Endothelial cell of umbilical vein (primary cell): ENCODE measurements around the gene FBXO9. TPM values are rescaled to one million over a fixed set of nuclear protein-coding genes. Genes with fewer than 3 reads are reported as not detected.

ENCODE experiments used
- BruUV-seq: library from RNA; stranded (reverse); fragments of 400-500 nt; replicated peaks from 2 replicates; lab custom pipeline; 2021; lab: Mats Ljungman, UMichigan
- CTCF ChIA-PET: fragments of 300-600, 350-600 bp; sonication (Branson Sonifier 250); formaldehyde crosslinking; loops from one replicate; lab custom pipeline; 2021; ENCODE audit warnings: antibody characterized with exemption, inconsistent platforms; lab: Charles Lee
- POLR2A ChIA-PET: fragments of 300-600, 350-600 bp; sonication (Branson Sonifier 250); formaldehyde crosslinking; loops from one replicate; lab custom pipeline; 2021; ENCODE audit warnings: antibody characterized with exemption, inconsistent platforms; lab: Charles Lee
- DNase-seq: peaks from one replicate; pipeline ENCODE4 v3.0.0-alpha.2; 2011; ENCODE audit warnings: low read depth, low spot score
- FAIRE-seq: peaks from 2 replicates; lab custom pipeline; 2011; peaks lifted over from hg19 to GRCh38; lab: Jason Lieb, UNC
- H2AFZ ChIP-seq: 2 replicates; pipeline ENCODE4 v1.6.0; 2012; ENCODE audit warnings: low read depth, low read length, control low read depth, inconsistent platforms
- H3K27ac ChIP-seq: 2 replicates; pipeline ENCODE4 v1.5.1; 2011; ENCODE audit warnings: low read depth, mild to moderate bottlenecking, control low read depth, low read length, moderate library complexity; ENCODE audit not compliant: insufficient read depth
- H3K27me3 ChIP-seq, 2 experiments: 2 replicates each; pipeline versions ENCODE4 v1.6.0 to v1.6.1; 2011; ENCODE audit warnings: low read length in 2 of 2, mixed read lengths in 1 of 2; ENCODE audit not compliant: control insufficient read depth in 2 of 2, insufficient read depth in 2 of 2
- H3K36me3 ChIP-seq, 2 experiments: 2 replicates in 1 of 2; 3 replicates in 1 of 2; pipeline ENCODE4 v1.5.1; 2011; ENCODE audit warnings: low read length in 2 of 2, mild to moderate bottlenecking in 1 of 2, moderate library complexity in 1 of 2; ENCODE audit not compliant: control insufficient read depth in 2 of 2, insufficient read depth in 2 of 2; ENCODE audit errors: extremely low read depth in 1 of 2
- H3K4me1 ChIP-seq: 3 replicates; pipeline ENCODE4 v1.5.1; 2011; ENCODE audit warnings: mild to moderate bottlenecking, low read length; ENCODE audit not compliant: control insufficient read depth, insufficient read depth; ENCODE audit errors: extremely low read depth
- H3K4me2 ChIP-seq: 2 replicates; pipeline ENCODE4 v1.6.1; 2011; ENCODE audit warnings: low read length, control low read depth, mixed read lengths; ENCODE audit not compliant: insufficient read depth
- H3K4me3 ChIP-seq, 3 experiments: fragments of 200-600 bp in 1 of 3; sonication (generic), shearing (Covaris generic) in 1 of 3; replicated peaks in 1 of 3; 2 replicates each; pipeline ENCODE4 v1.5.1; 2011 to 2016; ENCODE audit warnings: control low read depth in 3 of 3, low read length in 3 of 3, mild to moderate bottlenecking in 2 of 3, inconsistent platforms in 1 of 3, low read depth in 1 of 3, moderate library complexity in 1 of 3; ENCODE audit not compliant: insufficient read depth in 1 of 3
- H3K79me2 ChIP-seq: 2 replicates; pipeline ENCODE4 v1.6.0; 2012; ENCODE audit warnings: low read length, inconsistent platforms; ENCODE audit not compliant: control insufficient read depth, insufficient read depth
- H3K9ac ChIP-seq: replicated peaks from 2 replicates; pipeline ENCODE3; 2011; ENCODE audit warnings: low read length, control low read depth; ENCODE audit not compliant: insufficient read depth; ENCODE audit errors: extremely low read depth
- H3K9me1 ChIP-seq: replicated peaks from 3 replicates; pipeline ENCODE4 v1.6.0; 2011; ENCODE audit warnings: mild to moderate bottlenecking, low read length; ENCODE audit not compliant: control insufficient read depth, insufficient read depth; ENCODE audit errors: extremely low read depth
- H3K9me3 ChIP-seq: replicated peaks from 2 replicates; pipeline ENCODE4 v1.5.1; 2012; ENCODE audit warnings: low read length, inconsistent platforms; ENCODE audit not compliant: control insufficient read depth, insufficient read depth
- H4K20me1 ChIP-seq: replicated peaks from 2 replicates; pipeline ENCODE3; 2011; ENCODE audit warnings: mild to moderate bottlenecking, low read length; ENCODE audit not compliant: control insufficient read depth, insufficient read depth; ENCODE audit errors: extremely low read depth
- EZH2 ChIP-seq: IDR thresholded peaks from 2 replicates; pipeline ENCODE4 v1.6.1; 2012; ENCODE audit warnings: borderline replicate concordance, low read depth, mild to moderate bottlenecking, moderate library complexity, low read length, inconsistent platforms; ENCODE audit not compliant: severe bottlenecking
- FOS ChIP-seq: IDR thresholded peaks from 2 replicates; pipeline ENCODE4 v1.6.1; 2011; ENCODE audit warnings: mild to moderate bottlenecking, low read length, moderate library complexity, borderline replicate concordance; ENCODE audit not compliant: insufficient read depth
- GATA2 ChIP-seq: IDR thresholded peaks from 2 replicates; pipeline ENCODE4 v1.7.0; 2011; ENCODE audit warnings: low read depth, mild to moderate bottlenecking, moderate library complexity, mixed read lengths, low read length; ENCODE audit not compliant: insufficient read length, insufficient read depth
- JUN ChIP-seq: IDR thresholded peaks from 2 replicates; pipeline ENCODE4 v1.6.1; 2011; ENCODE audit warnings: borderline replicate concordance, low read depth; ENCODE audit not compliant: insufficient read length, insufficient read depth
- MYC ChIP-seq: IDR thresholded peaks from one replicate; pipeline ENCODE4 v1.6.1; 2011; ENCODE audit warnings: mild to moderate bottlenecking, low read depth, low read length
- POLR2A ChIP-seq: IDR thresholded peaks from 2 replicates; pipeline ENCODE4 v1.6.1; 2012; ENCODE audit warnings: low read depth, mild to moderate bottlenecking, control low read depth, low read length
- POLR2AphosphoS5 ChIP-seq: IDR thresholded peaks from 2 replicates; pipeline ENCODE4 v1.6.1; 2012; ENCODE audit warnings: low read depth, mild to moderate bottlenecking, control low read depth, low read length, moderate library complexity; ENCODE audit not compliant: insufficient read depth
- dilution Hi-C: fragments of 300-500 bp; cut with MboI; formaldehyde crosslinking; loops from one replicate; pipeline ENCODE4 v1.15.0; 2019; ENCODE audit warnings: low sequenced_read_pairs; ENCODE audit not compliant: extremely low pct_ligation_motif_present
- intact Hi-C: fragments of 100-400 bp; cut with micrococcal nuclease; formaldehyde crosslinking; loops from one replicate; pipeline ENCODE4 v1.10.0; 2022
- polyA plus RNA-seq, 4 experiments: library from polyadenylated mRNA; depleted of rRNA in 3 of 4; stranded (reverse) in 3 of 4; unstranded in 1 of 4; fragments of >200 nt; gene quantifications; 2 replicates each; pipeline versions ENCODE4 v1.2.1 to v1.2.3, GENCODE V29; 2011 to 2012; ENCODE audit warnings: missing spikeins in 1 of 4
- total RNA-seq: library from RNA; stranded (reverse); gene quantifications from 2 replicates; pipeline ENCODE4 v1.2.3, GENCODE V29; 2021
- TF ChIP-seq, protein P1 (sequence below): IDR thresholded peaks from 2 replicates; pipeline ENCODE4 v1.6.1; 2011; ENCODE audit not compliant: insufficient read depth, insufficient read length
- TF ChIP-seq, protein P2 (sequence below), 2 donors: IDR thresholded peaks; 1 replicate in 1 of 2; 2 replicates in 1 of 2; pipeline ENCODE4 v1.5.1; 2011; ENCODE audit warnings: low read length in 2 of 2, mild to moderate bottlenecking in 2 of 2, moderate library complexity in 2 of 2, control low read depth in 1 of 2, inconsistent platforms in 1 of 2, low read depth in 1 of 2; ENCODE audit not compliant: insufficient read depth in 1 of 2; ENCODE audit errors: extremely low read depth in 1 of 2

FBXO9 gene
- total and polyA plus RNA-seq, 2 donors (not counting 3 experiments of a cell fraction or from before 2014, with no cell fraction given) = 48.1 to 58.9 TPM

DNA sequence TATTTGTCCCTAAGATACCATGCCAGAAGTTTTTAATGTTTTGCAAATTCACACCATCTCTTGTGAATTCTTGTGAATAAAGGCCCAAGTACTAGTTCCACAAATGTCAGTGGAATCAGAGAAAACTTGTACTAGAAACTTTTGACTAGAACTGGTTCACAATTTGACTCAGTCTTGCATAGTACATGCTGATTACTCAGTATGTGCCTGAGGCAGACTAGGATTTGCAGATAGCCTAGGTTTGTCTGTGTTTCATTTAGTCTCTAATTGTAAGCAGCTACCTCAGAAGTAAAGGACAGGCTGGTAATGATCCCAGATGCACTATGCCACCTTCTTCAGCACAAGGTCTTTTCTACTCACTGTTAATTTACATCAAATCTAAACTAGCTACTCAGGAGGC lies 35.9 kb upstream of the FBXO9 start:
- H3K36me3 ChIP-seq = no peaks in the 10 kb centered on the region
- dilution Hi-C loops = no loop called here
- no peak for TF ChIP-seq JUN
- TF ChIP-seq POLR2A = no peak
- no peak for TF ChIP-seq MYC
- TF ChIP-seq, protein P1, sequence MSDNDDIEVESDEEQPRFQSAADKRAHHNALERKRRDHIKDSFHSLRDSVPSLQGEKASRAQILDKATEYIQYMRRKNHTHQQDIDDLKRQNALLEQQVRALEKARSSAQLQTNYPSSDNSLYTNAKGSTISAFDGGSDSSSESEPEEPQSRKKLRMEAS = no peak
- TF ChIP-seq EZH2 = no peak
- ChIA-PET CTCF (no interaction called here), POLR2A (no interaction called here)
- H3K9me1 ChIP-seq = no peaks in the 10 kb centered on the region
- H3K9me3 ChIP-seq = no peaks in the 10 kb centered on the region
- FAIRE-seq (no peak), DNase-seq (no peak)
- H3K4me2 ChIP-seq = no peak overlapping the region
- no peak overlapping the region for H2AFZ ChIP-seq
- no peaks in the 10 kb centered on the region for H3K79me2 ChIP-seq
- no peaks in the 10 kb centered on the region for H3K27me3 ChIP-seq
- H3K4me1 ChIP-seq = peaks cover 6% of the 10 kb centered on the region
- H3K4me3 ChIP-seq = no peak overlapping the region
- no peak overlapping the region for H3K9ac ChIP-seq
- BruUV-seq = no TSS peak
- H4K20me1 ChIP-seq = no peaks in the 10 kb centered on the region
- intact Hi-C loops = no loop called here
- H3K27ac ChIP-seq = no peak overlapping the region

DNA sequence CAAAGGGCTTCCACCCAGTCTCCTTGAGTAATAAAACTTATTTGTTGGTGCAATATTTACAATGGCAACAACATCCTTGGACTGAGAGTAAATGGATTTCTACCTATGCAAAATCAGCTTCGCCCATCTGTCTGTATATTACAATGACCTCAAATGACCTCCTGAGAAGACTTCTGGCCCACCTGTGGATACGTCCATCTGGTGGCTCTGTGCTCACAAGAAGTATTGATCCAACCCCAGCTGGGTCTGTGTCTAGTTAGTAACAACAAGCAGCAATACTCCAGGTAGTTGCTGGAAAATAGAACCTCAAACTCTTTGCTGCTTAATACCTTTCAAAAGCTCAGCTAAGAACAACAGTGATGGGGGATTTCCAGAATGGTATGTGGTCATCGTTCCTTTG lies 35.4 kb upstream of the FBXO9 start:
- intact Hi-C loops = no loop called here
- H3K27ac ChIP-seq = no peak overlapping the region
- H4K20me1 ChIP-seq = no peaks in the 10 kb centered on the region
- H3K4me1 ChIP-seq = peaks cover 6% of the 10 kb centered on the region
- no peaks in the 10 kb centered on the region for H3K9me3 ChIP-seq
- H3K36me3 ChIP-seq = no peaks in the 10 kb centered on the region
- POLR2A ChIA-PET = no interaction called here
- DNase-seq = no peak
- no peak overlapping the region for H2AFZ ChIP-seq
- no peak overlapping the region for H3K4me3 ChIP-seq
- no TSS peak for BruUV-seq
- no peak overlapping the region for H3K4me2 ChIP-seq
- FAIRE-seq = no peak
- no peaks in the 10 kb centered on the region for H3K79me2 ChIP-seq
- dilution Hi-C loops = no loop called here
- no peak for TF ChIP-seq JUN
- TF ChIP-seq, protein P1 = no peak
- no peak for TF ChIP-seq POLR2A
- TF ChIP-seq, protein P2, sequence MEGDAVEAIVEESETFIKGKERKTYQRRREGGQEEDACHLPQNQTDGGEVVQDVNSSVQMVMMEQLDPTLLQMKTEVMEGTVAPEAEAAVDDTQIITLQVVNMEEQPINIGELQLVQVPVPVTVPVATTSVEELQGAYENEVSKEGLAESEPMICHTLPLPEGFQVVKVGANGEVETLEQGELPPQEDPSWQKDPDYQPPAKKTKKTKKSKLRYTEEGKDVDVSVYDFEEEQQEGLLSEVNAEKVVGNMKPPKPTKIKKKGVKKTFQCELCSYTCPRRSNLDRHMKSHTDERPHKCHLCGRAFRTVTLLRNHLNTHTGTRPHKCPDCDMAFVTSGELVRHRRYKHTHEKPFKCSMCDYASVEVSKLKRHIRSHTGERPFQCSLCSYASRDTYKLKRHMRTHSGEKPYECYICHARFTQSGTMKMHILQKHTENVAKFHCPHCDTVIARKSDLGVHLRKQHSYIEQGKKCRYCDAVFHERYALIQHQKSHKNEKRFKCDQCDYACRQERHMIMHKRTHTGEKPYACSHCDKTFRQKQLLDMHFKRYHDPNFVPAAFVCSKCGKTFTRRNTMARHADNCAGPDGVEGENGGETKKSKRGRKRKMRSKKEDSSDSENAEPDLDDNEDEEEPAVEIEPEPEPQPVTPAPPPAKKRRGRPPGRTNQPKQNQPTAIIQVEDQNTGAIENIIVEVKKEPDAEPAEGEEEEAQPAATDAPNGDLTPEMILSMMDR (IDR thresholded peaks at IDR 0.05; ENCODE audit: extremely low read depth in 1 of 2, insufficient read depth in 1 of 2, low read depth in 1 of 2, low read length in 2 of 2) = no peak
- TF ChIP-seq GATA2 = no peak
- no peak for TF ChIP-seq EZH2
- TF ChIP-seq POLR2AphosphoS5 = no peak
- no peak for TF ChIP-seq FOS
- no peak for TF ChIP-seq MYC
- H3K27me3 ChIP-seq = no peaks in the 10 kb centered on the region
- H3K9me1 ChIP-seq = no peaks in the 10 kb centered on the region
- no peak overlapping the region for H3K9ac ChIP-seq
- CTCF ChIA-PET = no interaction called here
